Measurements from ENCODE around the gene MTHFR. TPM values are rescaled to one million over a fixed set of nuclear protein-coding genes. Genes with fewer than 3 reads are reported as not detected.

MTHFR gene
- total RNA-seq, 2 experiments from 2014 or later = 7.1 to 7.9 TPM

DNA sequence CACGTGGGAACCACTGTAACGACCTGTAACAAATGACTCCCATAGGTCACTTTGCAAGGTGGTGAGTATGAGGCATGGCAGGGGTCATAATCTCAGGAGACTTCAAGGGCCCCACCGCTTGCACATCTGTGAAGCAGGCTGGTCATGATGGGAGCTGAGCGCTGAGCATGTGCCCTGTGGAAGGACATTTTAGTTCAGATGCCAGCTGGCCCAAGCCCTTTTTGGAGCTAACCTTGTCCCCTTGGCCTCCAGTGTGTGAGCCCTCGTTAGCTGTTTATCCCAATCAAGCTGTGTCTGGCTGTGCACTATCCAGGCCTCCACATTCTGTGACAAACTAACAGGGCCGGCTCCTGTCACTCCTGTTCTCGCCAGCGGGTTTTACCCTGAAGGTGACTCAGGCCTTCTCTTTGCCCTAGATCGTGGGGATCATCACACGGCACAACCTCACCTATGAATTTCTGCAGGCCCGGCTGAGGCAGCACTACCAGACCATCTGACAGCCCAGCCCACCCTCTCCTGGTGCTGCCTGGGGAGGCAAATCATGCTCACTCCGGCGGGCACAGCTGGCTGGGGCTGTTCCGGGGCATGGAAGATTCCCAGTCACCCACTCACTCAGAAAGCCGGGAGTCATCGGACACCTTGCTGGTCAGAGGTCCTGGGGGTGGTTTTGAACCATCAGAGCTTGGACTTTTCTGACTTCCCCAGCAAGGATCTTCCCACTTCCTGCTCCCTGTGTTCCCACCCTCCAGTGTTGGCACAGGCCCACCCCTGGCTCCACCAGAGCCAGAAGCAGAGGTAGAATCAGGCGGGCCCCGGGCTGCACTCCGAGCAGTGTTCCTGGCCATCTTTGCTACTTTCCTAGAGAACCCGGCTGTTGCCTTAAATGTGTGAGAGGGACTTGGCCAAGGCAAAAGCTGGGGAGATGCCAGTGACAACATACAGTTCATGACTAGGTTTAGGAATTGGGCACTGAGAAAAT lies 34.3 kb upstream of the MTHFR start:
- Mint-ChIP-seq H3K4me1 (ENCODE audit: low read depth) (no peaks in the 10 kb centered on the region), H3K36me3 (ENCODE audit: low read depth) (peaks cover 25% of the 10 kb centered on the region), H3K4me3 (no peak overlapping the region), H3K9me3 (no peaks in the 10 kb centered on the region), H3K27ac (no peak overlapping the region), H3K27me3 (ENCODE audit: low read depth) (no peaks in the 10 kb centered on the region)
- intact Hi-C loops (cut with micrococcal nuclease) = loop anchor here (5.0 kb wide), 1 partner anchor 127 kb away; no protein-coding TSS in a partner anchor
- CTCF ChIA-PET = interaction anchor here (1.3 kb wide), 1 partner anchor 12 kb away, joined by 3 read pairs; no protein-coding TSS in a partner anchor
- no peak for DNase-seq

DNA sequence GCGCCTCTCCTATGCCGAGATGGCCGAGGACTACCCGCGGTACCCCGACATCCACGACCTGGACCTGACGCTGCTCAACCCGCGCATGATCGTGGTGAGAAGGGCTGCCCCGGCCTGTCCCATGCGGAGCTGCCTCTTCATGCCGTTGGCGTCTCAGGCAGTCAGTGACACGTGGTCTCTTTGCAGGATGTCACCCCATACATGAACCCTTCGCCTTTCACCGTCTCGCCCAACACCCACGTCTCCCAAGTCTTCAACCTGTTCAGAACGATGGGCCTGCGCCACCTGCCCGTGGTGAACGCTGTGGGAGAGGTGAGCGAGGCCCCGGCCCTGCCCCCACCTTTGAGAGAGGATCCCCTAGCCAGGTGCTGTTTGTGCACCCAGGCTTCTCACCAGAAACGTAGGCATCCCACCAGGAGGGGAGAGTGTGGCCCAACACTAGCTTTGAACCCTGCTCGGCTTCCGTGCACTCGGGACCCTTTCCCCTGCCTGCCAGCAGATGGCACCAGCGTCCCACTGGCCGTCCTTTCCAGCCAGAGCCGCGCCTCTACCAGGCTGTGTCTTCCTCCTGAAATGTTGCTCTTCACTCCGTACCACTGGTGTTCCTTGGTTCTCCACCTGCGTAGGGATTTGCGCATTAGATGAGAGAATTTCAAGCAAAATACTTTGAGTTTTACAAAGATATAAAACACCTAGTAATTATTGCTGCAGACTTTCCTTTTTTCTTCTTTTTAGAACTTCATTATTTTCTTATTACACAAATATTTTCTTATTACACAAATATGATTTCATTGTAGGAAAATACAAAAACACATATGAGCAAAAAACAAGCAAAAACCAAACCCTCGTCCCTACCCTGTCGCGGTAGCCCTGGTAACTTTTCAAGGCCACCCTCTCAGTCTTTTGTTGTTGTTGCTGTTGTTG lies 32.8 kb upstream of the MTHFR start:
- intact Hi-C loops (cut with micrococcal nuclease) = loop anchor here (1.0 to 5.0 kb wide), 3 partner anchors 55 to 129 kb away; no protein-coding TSS in a partner anchor
- no peak overlapping the region for H3K27ac Mint-ChIP-seq
- DNase-seq = peak; percentile 83
- no peaks in the 10 kb centered on the region for H3K4me1 Mint-ChIP-seq (ENCODE audit: low read depth)
- H3K36me3 Mint-ChIP-seq (ENCODE audit: low read depth) = peaks cover 24% of the 10 kb centered on the region
- H3K27me3 Mint-ChIP-seq (ENCODE audit: low read depth) = no peaks in the 10 kb centered on the region
- no peaks in the 10 kb centered on the region for H3K9me3 Mint-ChIP-seq
- H3K4me3 Mint-ChIP-seq = no peak overlapping the region
- CTCF ChIA-PET = interaction anchor here (0.6 to 1.4 kb wide), 16 partner anchors 13 to 430 kb away, joined by 3 to 6 read pairs (median 3); no protein-coding TSS in a partner anchor

DNA sequence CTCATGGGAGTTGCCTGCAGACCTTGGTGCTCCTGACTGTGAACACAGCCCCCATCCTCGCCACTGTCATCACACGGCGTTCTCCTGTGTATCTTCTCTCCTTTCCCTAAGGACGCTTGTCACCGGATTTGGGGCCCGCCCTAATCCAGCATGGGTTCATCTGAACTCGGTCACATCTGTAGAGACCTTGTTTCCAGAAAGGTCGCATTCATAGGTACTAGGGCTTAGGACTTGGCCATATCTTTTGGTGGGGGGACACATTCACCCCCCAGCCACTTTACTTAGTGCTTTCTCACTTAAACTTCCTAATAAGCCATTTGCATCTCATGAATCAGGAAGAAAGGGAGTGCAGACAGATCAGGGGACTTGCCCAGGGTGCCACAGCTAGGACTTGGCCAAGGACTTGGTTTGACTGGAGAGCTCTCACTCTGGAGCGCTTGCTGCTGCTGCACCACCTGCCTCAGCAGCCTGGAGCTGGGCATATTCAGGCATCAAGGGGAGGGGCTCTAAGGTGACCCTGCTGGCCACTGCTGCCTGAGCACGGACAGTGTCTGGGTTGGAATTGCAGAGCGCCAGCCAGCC lies 32.1 kb upstream of the MTHFR start:
- Mint-ChIP-seq H3K4me1 (ENCODE audit: low read depth) (no peaks in the 10 kb centered on the region), H3K27ac (no peak overlapping the region), H3K9me3 (no peaks in the 10 kb centered on the region), H3K36me3 (ENCODE audit: low read depth) (peaks cover 23% of the 10 kb centered on the region), H3K27me3 (ENCODE audit: low read depth) (no peaks in the 10 kb centered on the region), H3K4me3 (no peak overlapping the region)
- DNase-seq = no peak
- intact Hi-C loops (cut with micrococcal nuclease) = loop anchor here (1.0 to 5.0 kb wide), 3 partner anchors 55 to 129 kb away; no protein-coding TSS in a partner anchor
- CTCF ChIA-PET = interaction anchor here (0.6 to 1.6 kb wide), 17 partner anchors 13 to 430 kb away, joined by 3 to 7 read pairs (median 4); no protein-coding TSS in a partner anchor

DNA sequence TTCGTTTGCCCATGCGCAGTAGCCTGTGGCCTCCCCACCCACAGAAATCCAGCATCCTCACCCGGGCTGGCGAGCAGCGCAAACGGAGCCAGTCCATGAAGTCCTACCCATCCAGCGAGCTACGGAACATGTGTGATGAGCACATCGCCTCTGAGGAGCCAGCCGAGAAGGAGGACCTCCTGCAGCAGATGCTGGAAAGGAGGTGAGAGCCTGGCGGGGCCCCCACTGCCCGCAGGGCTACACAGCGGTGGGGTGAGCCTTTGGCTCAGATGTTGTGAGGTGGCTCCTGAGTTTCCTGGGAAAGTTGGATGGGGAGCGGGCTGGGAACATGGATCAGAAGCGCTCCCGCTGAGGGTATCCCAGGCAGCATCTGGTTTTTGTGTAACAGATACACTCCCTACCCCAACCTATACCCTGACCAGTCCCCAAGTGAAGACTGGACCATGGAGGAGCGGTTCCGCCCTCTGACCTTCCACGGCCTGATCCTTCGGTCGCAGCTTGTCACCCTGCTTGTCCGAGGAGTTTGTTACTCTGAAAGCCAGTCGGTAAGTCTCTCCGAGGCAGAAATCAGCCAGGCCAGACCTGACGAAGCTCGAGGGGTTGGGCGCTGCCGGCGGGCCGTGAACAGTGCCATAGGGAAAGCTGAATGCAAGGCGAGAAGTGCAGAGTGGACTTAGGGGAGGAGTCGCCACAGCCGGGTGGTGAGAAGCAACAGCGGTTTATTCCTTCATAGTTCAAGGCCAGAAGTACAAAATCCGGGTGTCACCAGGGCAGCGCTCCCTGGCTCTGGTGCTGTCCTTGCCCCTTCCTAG lies 31.4 kb upstream of the MTHFR start:
- intact Hi-C loops (cut with micrococcal nuclease) = loop anchor here (5.0 kb wide), 1 partner anchor 130 kb away; no protein-coding TSS in a partner anchor

DNA sequence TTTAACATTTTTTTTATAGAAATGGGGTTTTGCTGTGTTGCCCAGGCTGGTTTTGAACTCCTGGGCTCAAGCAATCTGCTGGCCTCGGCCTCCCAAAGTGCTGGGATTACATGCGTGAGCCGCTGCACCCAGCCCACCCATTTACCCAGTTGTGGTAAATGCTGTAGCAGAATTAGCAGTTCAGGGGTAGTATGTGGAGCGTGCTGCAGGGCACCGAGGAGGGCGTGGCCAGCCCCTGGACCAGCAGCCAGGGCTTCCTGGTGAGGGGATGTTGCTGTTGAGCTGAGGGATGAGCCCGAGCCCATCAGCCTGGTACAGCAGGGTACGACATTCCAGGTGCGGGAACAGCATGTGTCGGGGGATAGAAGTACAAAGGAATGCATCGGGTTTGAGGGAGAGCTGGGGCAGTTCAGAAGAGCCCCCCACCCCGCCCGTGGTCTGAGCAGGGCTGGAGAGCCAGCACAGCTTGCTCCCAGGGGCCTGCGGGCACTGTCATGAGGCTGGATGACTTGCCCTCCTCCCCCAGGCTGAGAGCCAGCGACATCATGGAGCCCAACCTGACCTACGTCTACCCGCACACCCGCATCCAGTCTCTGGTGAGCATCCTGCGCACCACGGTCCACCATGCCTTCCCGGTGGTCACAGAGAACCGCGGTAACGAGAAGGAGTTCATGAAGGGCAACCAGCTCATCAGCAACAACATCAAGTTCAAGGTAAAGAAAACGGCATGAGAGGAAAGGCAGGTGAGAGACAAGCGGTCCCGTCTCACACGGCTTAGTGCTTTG lies 29.9 kb upstream of the MTHFR start:
- no peaks in the 10 kb centered on the region for H3K4me1 Mint-ChIP-seq (ENCODE audit: low read depth)
- DNase-seq = no peak
- no peaks in the 10 kb centered on the region for H3K27me3 Mint-ChIP-seq (ENCODE audit: low read depth)
- CTCF ChIA-PET = interaction anchor here (0.7 to 1.0 kb wide), 2 partner anchors 9 to 28 kb away, joined by 3 to 4 read pairs; no protein-coding TSS in a partner anchor
- H3K36me3 Mint-ChIP-seq (ENCODE audit: low read depth) = peaks cover 15% of the 10 kb centered on the region
- H3K4me3 Mint-ChIP-seq = no peak overlapping the region
- H3K9me3 Mint-ChIP-seq = no peaks in the 10 kb centered on the region
- H3K27ac Mint-ChIP-seq = no peak overlapping the region
- intact Hi-C loops (cut with micrococcal nuclease) = loop anchor here (5.0 kb wide), 1 partner anchor 132 kb away; no protein-coding TSS in a partner anchor

More for the DNA sequence above, 31.4 kb upstream of the MTHFR start:
- H3K27me3 Mint-ChIP-seq (ENCODE audit: low read depth) = no peaks in the 10 kb centered on the region
- H3K27ac Mint-ChIP-seq = no peak overlapping the region
- CTCF ChIA-PET = interaction anchor here (0.9 to 1.6 kb wide), 7 partner anchors 26 to 130 kb away, joined by 3 to 7 read pairs (median 4); no protein-coding TSS in a partner anchor
- no peak overlapping the region for H3K4me3 Mint-ChIP-seq
- H3K36me3 Mint-ChIP-seq (ENCODE audit: low read depth) = peaks cover 20% of the 10 kb centered on the region
- H3K4me1 Mint-ChIP-seq (ENCODE audit: low read depth) = no peaks in the 10 kb centered on the region
- no peak for DNase-seq
- H3K9me3 Mint-ChIP-seq = no peaks in the 10 kb centered on the region

DNA sequence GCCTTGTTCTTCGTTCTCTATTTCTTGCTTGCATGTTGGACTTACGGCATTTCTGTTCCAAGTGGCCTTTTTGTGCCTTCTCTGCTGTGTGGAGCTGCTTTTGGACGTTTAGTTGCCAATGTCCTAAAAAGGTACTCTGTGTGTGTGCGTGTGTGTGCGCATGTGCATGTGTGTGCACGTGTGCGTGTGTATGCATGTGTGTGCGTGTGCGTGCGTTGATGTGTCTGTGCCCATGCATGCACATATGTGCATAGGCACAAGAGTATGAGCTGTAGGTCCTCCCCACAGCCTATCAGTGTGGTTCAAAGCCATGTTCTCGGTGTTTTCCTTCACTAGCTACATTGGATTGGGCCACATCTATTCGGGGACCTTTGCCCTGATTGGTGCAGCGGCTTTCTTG lies 28.1 kb upstream of the MTHFR start:
- DNase-seq = no peak
- no peaks in the 10 kb centered on the region for H3K4me1 Mint-ChIP-seq (ENCODE audit: low read depth)
- H3K9me3 Mint-ChIP-seq = no peaks in the 10 kb centered on the region
- no peaks in the 10 kb centered on the region for H3K27me3 Mint-ChIP-seq (ENCODE audit: low read depth)
- no peak overlapping the region for H3K27ac Mint-ChIP-seq
- H3K4me3 Mint-ChIP-seq = no peak overlapping the region
- intact Hi-C loops (cut with micrococcal nuclease) = no loop called here
- CTCF ChIA-PET = no interaction called here
- peaks cover 14% of the 10 kb centered on the region for H3K36me3 Mint-ChIP-seq (ENCODE audit: low read depth)

DNA sequence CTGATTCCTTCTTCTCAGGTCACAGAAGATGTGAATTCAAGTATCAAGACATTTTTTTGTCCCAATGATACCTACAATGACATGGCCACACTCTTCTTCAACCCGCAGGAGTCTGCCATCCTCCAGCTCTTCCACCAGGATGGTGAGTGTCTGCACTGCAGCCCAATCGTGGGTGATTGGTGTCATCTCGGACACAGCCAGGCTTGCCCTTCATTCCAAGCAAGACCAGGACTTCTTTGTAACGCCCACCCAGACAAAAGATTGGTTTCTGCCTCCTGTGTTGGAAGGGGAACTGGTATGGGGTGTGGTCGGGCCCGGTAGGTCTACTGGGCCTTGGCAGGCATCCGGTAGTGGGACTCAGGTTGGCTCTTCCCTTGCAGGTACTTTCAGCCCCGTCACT lies 27.7 kb upstream of the MTHFR start:
- intact Hi-C loops (cut with micrococcal nuclease) = no loop called here
- Mint-ChIP-seq H3K4me3 (no peak overlapping the region), H3K9me3 (no peaks in the 10 kb centered on the region), H3K36me3 (ENCODE audit: low read depth) (peaks cover 12% of the 10 kb centered on the region), H3K27me3 (ENCODE audit: low read depth) (no peaks in the 10 kb centered on the region), H3K4me1 (ENCODE audit: low read depth) (no peaks in the 10 kb centered on the region), H3K27ac (no peak overlapping the region)
- no peak for DNase-seq
- CTCF ChIA-PET = no interaction called here

DNA sequence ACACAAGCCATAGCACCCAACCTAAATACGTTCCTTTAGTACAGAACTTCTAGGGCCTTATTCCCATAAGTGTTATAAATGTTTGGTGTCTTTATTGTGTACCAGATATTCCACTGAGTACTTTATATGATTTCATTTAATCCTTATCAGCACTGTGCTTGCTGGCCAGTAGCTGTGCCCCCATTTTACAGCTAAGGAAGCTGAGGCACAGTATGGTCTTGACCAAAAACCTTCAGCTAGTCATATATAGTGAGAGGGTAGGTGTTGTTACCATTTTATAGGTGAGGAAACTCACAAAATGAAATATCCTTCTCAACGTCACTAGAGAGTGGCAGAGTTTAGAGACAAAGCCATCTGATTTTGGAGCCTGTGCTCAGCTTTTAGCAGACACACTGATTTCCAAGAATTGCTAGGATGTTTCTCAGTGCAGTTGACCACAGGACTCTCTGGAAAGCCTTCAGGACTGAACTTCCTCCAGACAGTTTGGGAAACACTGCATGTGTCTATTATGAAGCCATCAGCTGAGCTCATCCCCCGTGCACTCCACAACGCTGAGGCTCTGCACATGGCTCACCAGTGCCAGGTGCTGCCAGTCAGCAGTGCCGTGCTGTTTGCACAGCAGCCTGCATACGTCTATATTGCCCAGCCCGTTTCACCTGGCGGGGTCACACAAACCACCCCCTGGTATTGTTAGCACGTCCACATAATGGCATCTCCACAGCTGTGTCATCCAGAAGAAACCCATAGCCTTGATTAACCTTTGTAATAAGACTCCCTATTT lies 26.4 kb upstream of the MTHFR start:
- no peak overlapping the region for H3K27ac Mint-ChIP-seq
- H3K4me3 Mint-ChIP-seq = no peak overlapping the region
- intact Hi-C loops (cut with micrococcal nuclease) = no loop called here
- peaks cover 11% of the 10 kb centered on the region for H3K36me3 Mint-ChIP-seq (ENCODE audit: low read depth)
- no peak for DNase-seq
- CTCF ChIA-PET = interaction anchor here (1.5 kb wide), 1 partner anchor 60 kb away, joined by 3 read pairs; no protein-coding TSS in a partner anchor
- no peaks in the 10 kb centered on the region for H3K4me1 Mint-ChIP-seq (ENCODE audit: low read depth)
- H3K9me3 Mint-ChIP-seq = no peaks in the 10 kb centered on the region
- H3K27me3 Mint-ChIP-seq (ENCODE audit: low read depth) = no peaks in the 10 kb centered on the region

DNA sequence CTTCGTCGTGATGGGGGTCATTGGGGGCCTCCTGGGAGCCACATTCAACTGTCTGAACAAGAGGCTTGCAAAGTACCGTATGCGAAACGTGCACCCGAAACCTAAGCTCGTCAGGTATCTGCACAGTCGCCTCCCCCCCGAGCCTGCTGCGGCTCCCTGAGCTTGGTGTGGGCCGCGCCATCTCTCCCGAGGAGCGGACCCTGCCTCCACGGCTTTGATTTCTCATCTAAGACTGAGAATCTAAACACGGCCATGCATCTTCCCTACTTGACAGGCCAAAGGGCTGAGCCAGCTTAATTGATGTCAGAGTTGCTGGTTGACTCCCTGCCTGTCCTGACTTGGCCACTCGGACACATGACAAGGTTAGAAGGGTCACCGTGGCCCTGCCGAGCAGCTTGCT lies 22.7 kb upstream of the MTHFR start:
- Mint-ChIP-seq H3K9me3 (no peaks in the 10 kb centered on the region), H3K4me1 (ENCODE audit: low read depth) (no peaks in the 10 kb centered on the region), H3K27me3 (ENCODE audit: low read depth) (no peaks in the 10 kb centered on the region), H3K27ac (no peak overlapping the region), H3K4me3 (no peak overlapping the region), H3K36me3 (ENCODE audit: low read depth) (peaks cover 7% of the 10 kb centered on the region)
- DNase-seq = no peak
- CTCF ChIA-PET = interaction anchor here (1.1 kb wide), 1 partner anchor 12 kb away, joined by 3 read pairs; no protein-coding TSS in a partner anchor
- intact Hi-C loops (cut with micrococcal nuclease) = no loop called here

DNA sequence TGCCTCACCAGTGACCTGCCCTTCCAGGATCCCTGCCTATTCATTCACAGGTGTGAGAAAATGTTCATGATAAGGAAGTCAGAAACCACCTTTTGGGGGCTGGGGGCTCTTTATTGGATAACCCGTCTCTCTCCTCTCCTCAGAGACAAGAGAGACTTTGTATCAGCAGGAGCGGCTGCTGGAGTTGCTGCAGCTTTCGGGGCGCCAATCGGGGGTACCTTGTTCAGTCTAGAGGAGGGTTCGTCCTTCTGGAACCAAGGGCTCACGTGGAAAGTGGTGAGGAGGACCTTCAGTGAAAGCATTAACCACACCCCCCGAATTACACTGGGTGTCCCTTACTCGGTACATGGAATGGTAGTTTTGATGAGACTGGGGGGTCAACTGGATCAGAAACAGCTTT lies 21.2 kb upstream of the MTHFR start:
- Mint-ChIP-seq H3K4me1 (ENCODE audit: low read depth) (no peaks in the 10 kb centered on the region), H3K27ac (no peak overlapping the region), H3K27me3 (ENCODE audit: low read depth) (no peaks in the 10 kb centered on the region), H3K4me3 (no peak overlapping the region), H3K36me3 (ENCODE audit: low read depth) (peaks cover 7% of the 10 kb centered on the region), H3K9me3 (no peaks in the 10 kb centered on the region)
- intact Hi-C loops (cut with micrococcal nuclease) = no loop called here
- DNase-seq = no peak
- CTCF ChIA-PET = no interaction called here
